GM21360 (cell line): ENCODE measurements around the gene EPRS1.

Experiments
- ATAC-seq: cut with Tn5 transposase; IDR thresholded peaks from one replicate; pipeline ENCODE4 v1.9.1; 2021; ENCODE audit warnings: mild to moderate bottlenecking, moderate library complexity; ENCODE audit not compliant: unreplicated experiment

Gene EPRS1

DNA sequence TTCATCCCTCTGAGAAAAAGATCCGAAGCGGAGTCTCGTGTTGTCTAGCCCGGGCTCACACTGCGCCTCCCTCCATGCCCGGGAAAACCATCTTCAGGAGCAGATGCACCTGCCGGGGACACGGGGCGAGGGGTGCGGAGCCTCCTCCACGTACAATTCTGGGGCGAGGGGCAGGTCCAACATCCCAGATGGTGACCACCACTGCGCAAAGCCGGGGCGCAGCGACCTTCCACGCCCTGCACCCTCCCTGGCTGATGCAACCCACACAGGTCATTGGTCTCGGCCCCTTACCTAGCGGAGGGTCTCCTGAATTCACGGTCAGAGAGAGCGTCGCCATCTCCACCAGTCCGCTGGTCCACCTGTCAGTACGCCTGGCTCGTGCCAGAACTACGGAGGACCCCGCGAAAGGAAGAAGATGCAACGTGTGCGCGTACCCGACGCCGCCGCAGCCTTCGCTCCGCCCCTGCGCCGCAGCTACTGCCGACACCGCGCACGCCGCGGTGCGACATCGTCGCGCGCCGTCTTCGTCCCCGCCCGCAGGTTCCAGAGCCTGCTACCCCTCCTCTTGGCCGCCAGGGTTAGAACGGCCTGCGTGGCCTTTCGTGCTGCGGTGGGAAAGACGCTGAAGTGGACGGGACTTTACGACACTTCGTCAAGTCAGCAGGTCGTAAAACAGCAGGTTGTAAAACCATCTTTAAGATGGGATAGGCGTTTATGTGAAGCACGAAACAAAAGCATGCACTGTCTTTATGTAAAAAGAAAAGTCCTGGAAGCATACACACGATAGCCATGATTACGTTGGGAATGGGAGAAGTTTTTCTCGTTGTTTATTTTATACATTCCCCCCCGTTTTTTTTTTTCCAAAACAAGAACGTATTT, at the start of gene EPRS1:
TSS of gene EPRS1 (minus strand) at position 454 of the 879 bp plus-strand sequence. CDS start at position 337, 117 bp downstream.
- peak; percentile 99 for ATAC-seq

DNA sequence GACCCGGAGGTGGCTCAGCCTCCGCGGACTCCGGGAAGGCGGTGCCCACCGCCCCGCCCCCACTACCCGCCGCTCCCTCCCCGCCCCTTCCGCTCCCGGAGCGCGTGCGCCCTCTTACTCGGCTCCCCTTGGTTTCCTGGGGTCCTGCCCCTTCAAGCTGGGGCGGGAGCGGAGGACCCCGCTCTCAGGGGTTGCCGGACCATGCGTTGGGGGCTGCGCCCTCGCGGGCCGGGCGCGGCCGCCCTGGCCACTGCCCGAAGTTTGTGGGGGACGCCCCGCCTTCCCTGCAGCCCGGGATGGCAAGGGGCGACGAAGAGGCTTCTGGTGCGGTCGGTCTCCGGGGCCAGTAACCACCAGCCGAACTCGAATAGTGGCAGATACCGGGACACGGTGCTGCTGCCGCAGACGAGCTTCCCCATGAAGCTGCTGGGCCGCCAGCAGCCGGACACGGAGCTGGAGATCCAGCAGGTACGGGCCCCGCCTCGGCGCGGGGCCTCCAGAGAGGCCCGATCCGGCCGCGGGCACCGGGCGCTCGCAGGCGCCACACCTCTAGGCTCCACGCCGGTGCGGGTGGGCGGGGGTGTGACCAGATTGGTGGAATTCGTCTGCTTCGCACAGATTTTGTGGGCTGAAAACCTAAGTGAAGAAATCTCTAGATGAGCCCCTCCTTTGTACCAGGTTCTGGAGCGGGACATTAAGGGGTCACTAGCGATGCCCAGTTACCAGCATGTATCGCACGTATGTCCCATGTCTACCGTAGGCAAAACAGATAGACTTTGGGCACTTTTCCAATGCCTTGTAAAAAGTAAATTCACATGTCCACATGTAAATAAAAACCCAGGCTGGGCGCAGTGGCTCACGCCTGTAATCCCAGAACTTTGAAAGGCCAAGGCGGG, 48.0 kb upstream of the EPRS1 start, which contains the start of gene IARS2:
TSS of gene IARS2 (plus strand) at position 117 of the 896 bp plus-strand sequence. CDS start at position 202, 85 bp downstream.
- ATAC-seq = peak; percentile 48

DNA sequence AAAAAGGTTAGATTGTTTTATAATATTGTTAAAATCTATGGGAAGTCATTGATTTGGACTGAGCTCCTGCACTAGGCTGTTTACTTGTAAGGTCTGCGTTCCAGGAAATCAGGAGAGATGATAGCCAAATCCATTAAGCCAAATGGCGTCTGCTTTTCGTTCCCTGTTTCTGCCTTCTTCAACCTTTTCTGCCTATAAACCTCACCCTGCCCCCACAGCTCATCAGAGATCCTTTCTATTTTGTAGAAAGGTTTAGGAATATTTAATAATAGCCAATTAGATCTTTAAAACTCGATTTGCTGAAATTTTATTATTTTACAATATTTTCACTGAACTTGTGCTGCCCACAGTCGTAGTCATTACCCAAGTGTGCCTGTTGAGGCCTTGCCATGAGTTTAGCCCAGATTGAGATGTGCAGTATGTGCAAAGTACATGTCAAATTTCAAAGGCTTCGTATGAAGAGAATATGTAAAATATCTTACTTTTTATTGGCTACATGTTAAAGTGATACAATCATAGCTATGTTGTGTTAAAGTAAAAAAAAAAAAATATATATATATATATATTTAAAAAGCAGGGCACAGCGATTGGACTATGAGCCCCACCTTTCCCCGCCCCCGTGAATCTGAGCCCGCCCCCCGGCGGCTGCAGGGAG, 47.2 kb upstream of the EPRS1 start:
- peak; percentile 15 for ATAC-seq

DNA sequence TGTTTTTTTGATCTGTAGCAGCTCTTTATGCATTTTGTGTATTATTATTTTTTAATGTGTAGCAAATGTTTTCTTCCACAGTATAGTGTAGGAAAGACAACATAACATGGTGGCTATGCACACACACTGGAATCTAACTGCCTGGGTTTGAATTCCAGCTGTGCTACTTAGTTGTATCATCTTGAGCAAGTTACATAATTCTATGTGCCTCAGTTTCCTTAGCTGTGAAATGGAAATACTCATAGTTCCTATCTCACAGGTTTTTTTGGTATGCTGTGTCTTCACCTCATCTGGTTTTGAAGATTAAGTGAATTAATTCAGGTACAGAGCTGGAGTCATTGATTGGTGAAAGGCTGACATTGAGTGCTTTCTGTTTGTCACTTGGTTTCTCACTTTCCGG, 46.4 kb upstream of the EPRS1 start:
- no peak for ATAC-seq

DNA sequence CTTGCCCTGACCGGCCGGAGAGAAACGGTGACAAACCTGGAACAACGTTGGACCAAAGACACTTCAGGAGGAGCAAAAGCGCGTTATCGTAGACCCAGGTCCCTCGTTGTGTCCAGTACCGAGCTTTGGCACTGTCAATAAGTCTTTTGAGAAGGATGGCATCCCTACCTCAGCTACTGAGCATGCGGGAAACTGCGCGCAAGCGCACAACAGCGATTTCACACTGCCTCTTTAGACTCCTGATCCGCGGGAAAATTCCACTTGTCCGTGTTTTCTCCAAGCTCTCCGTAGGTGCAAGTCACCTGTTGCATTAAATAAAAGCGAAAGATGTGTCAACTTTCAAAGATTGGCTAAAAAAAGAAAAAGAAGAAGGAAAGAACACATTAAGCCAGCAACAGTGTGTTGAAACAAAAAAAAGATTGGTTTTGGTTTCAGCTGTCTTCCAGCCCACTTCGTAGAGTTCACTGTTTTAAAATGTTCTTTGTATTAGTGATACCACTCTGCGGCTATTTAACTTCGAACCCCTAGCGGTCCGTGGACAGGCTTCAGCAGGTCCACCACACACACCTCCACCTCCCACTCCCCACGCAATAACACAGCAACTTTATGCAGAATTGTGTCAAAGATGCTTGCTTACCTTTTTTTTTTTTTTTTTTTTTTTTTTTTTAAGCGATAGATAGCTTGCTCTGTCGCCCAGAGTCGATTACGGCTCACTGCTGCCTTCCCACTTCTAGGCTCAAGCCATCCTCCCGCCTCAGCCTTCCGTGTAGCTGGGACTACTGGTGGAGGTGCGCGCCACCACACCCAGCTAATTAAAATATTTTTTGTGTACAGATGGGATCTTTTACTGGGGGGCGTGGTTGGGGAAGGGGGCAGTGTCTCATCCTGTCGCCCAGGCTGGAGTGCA, 43.6 kb upstream of the EPRS1 start, which contains the start of gene BPNT1:
TSS of gene BPNT1 (minus strand) at position 139 of the 907 bp plus-strand sequence. CDS start 9,942 bp downstream, outside the sequence.
- peak; percentile 60 for ATAC-seq

DNA sequence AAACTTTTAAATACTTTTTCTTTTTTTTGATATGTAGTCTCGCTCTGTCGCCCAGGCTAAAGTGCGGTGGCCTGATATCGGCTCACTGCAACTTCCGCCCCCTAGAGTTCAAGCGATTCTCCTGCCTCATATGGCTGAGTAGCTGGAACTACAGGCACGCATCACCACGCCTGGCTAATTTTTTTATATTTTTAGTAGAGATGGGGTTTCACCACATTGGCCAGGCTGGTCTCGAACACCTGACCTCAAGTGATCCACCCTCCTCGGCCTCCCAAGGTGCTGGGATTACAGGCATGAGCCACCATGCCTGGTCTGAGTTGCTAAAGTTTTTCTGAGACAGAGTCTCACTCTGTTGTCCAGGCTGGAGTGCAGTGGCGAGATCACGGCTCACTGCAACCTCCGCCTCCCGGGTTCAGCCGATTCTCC, 40.0 kb upstream of the EPRS1 start:
- peak; percentile 50 for ATAC-seq

DNA sequence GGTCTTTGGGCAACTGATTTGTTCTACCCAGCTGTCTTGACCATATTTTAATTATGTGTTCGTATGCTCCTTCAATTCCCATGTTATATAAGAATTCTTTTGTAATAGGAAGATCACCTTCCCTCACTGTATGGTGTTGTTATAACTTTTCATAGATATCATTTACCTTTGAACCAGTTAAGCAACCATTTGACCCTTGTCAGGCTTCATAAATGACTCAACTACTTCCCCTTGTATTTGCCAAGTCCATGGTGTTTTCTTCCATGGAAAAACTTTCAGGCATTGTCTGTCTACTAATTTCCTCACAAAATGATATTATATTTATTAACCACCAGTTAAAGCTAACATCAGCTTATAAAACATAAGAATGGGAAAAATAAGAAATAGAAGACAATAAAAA, 38.2 kb upstream of the EPRS1 start:
- ATAC-seq = no peak

DNA sequence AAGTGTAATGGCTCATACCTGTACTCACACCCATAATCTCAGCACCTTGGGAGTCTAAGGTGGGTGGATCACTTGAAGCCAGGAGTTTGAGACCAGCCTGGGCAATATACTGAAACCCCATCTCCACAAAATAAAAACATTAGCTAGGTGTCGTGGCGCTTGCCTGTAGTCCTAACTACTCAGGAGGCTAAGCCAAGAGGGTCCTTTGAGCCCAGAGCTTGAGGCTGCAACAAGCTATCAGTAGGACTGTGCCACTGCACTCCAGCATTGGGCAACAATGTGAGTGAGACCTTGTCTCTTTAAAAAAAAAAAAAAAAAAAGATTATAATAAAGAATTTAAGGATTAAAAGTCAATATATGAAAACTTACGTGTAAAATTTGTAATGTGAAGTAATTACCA, 31.6 kb upstream of the EPRS1 start:
- no peak for ATAC-seq

DNA sequence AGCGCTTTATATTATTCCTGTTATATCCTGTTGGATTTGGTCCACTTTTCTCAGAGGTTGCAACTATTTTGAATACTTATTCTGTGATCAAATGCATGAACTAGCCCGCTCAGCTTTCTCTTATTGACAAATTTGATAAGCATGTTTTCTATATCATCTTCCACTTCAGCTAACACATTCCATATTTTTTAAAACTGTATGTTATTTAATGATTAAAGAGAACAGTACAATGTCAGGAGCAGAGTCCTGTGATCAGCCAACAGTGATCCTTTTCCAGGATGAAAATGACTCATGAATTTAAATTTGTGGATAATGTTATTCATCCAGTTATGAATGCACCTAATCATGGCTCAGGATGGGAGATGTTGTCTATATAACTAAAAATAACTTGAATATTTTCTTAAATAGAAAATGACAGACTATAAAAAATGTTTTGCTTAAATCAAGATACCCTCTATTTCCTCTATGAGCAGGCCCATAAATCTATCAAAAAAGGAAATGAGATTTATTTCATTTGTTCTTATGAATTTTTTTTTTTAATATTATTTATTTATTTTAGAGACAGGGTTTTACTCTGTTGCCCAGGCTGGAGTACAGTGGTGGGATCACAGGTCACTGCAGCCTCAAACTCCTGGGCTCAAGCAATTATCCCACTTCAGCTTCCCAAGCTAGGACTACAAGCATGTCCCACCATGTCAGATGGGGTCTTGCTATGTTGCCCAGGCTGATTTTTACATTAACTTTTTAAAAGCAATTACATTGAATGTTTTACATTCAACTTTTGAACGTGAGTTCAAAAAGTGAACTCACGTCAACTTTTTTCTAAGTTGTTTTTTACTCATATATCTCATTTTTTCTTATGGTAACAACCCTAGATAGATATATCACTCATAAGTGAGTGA, 30.8 kb upstream of the EPRS1 start:
- ATAC-seq = no peak

DNA sequence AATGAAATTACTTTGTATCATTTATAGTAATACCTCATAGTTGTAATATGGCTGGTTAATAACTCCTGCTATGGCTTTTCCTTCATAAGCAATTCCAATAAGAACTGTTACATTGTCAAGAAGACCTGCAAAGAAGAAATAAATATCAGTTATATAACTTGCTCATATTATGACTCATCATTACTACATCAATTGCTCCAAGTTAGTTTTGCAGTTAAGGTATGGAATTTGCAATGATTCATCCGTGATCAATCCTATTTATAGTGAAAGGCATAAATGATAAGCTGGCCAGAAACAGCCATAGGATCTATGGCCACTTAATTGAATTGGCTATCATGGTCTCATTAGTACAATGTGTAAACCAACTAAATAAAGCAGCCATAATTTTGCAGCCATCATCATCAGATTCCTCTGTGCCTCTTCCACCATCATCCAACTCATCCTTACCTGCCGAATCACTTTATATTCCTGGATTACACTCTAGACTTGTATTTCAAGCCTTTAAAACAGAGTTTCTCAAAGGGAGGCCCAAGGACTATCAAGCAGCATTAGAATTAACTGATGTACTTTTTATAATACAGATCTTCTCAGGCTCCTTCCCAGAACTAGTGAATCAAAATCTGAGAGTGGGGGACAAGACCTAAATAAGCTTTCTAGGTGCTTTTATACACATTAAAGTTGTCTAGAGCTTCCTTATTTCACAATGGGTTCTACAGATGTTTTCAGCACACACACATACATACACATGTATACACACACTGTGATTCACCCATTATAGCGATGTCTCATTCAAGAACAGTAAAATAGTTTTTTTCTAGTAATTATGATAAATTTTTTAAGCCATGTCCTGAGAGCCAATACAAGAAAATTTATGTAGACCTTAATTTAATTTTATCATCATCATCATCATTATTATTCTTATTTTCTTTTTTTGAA, 21.2 kb upstream of the EPRS1 start:
- ATAC-seq = no peak

DNA sequence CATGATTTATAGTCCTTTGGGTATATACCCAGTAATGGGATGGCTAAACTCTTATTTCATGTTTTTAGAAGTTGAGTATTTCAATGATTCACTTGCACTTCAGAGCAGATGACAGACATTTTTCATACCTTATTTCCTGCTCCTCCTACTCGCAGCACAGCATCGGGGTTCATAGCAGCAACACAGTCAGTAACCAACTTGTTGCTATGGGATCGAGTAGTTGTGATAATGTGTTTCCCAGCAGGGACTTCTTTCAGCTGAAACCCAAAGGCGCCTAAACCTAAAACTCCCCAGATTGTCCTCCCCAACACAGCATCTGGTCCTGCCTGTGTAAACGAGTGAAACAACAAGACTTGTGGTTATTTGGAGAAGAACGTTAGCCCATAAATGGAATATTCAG, 16.3 kb upstream of the EPRS1 start:
- no peak for ATAC-seq

DNA sequence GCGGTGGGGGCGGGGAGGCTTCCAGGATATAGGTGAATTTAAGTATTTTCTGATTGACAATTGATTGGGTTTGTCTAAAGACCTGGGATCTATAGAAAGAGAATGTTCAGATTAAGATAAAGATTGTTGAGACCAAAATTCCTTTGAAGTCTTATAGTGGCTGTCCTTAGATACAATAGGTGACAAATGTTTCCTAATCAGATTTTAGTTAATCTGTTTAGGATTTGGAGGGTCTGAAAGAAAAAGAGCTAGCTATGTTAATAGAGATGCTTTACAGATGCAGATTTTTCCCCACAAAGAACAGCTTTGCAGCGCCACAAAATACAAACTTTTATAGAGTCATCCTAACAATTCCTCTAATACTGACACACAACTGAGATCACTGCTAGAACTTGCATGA, 14.6 kb upstream of the EPRS1 start:
- ATAC-seq = no peak

DNA sequence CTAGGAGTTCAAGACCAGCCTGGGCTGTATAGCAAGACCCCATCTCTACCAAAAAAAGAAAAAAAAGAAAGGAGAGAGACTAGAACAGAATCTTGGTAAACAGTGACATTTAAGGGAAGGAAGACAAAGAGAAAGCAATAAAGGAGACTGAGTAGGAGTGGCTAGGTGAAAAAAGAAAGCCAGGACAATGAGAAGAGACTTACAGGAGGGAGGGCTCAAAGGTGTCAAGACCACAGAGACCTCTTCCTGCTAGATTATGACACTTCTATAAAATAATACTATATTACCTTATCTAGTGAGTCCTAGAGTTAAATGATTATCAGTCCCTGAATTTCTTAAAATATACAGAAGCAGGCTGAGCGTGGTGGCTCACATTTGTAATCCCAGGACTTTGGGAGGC, 10.1 kb upstream of the EPRS1 start:
- no peak for ATAC-seq

DNA sequence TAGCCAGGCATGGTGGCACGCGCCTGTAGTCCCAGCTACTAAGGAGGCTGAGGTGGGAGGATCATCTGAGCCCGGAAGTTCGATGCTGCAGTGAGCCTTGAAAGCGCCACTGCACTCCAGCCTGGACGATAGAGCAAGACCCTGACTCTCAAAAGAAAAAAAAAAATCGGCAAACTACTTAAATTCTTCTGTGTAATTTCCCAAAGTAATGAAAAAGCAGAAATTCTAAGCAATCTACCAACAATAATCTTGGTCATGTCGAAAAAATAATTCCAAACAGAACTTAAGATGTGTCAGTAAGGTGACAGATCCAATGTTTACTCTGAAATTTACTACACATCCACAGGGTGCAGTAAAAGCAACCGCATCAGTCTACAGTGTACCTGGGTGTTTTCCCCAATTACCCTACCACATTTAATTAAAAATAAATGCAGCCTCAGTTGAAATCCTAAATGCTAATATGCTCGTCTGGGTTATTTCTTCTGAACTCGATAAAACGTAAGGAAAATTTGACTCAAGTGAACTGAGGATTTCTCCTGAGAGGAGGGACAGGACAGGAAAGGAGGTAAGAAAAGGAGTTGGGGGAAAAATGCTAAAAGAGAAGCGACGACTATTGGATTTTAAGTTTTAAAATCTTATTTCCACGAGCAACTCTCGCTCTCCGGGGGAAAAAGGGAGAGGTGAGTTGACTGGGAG, 801 bp downstream of the EPRS1 start:
- ATAC-seq = no peak

DNA sequence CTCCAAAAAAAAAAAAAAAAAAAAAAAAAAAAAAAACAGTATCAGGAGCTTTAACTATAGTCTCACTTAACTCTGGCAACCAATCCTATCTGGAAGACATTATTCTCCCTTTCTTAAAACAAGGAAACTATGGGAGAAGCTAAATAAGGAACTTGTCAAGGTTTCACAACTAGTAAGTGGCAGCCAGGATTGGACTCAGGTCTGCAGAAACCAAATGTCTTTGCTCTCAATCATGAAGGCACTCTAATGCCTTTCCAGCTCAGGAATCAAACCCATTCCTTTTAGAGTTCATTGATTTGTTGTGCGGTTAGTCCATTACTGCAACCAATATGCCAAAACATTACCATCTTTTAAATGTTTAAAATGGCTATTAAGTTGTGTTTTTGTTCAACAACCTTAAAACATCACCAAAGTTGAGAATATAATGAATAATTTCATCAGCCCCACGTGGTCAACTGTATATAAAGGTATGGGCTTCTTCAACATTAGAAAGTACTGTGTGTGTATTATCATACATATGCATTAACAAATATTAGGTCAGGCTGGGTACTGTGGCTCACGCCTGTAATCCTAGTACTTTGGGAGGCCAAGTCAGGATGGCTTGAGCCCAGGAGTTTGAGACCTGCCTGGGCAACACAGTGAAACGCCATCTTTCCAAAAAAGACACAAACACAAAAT, 1.5 kb downstream of the EPRS1 start:
- ATAC-seq = no peak

DNA sequence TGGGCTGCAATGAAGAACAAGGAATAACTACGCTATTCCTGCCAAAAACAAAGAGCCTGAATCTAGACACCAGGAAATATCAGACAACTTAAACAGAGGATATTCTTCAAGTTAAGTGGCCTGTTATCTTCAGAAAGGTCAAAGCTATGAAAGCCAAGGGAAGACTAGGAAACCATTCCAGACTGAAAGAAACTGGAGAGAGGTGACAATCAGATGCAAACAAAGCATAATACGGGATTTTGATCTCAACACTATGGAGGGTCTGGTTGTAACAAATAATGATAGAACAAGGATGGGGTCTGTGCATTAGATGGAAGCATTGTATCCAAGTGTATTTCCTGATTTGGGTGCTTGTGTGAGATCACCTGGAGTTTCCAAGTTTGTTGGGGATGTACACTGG, 2.7 kb downstream of the EPRS1 start:
- no peak for ATAC-seq
